H9 (cell line): ENCODE data around the gene CLRN1. TPM values are rescaled to one million over a fixed set of nuclear protein-coding genes. Genes with fewer than 3 reads are reported as not detected.

Experiments
- DNase-seq: peaks from one replicate; pipeline ENCODE4 v3.0.0-alpha.2; 2017
- H2AFZ ChIP-seq: one replicate; pipeline ENCODE4 v1.6.1; 2013; ENCODE audit warnings: mild to moderate bottlenecking, low read length, control low read depth, moderate library complexity
- H2AK5ac ChIP-seq: 2 replicates; pipeline ENCODE4 v1.6.1; 2013; ENCODE audit warnings: low read length, control low read depth, mixed read lengths; ENCODE audit not compliant: insufficient read length
- H2BK120ac ChIP-seq: one replicate; pipeline ENCODE4 v1.6.1; 2013; ENCODE audit warnings: low read depth, mild to moderate bottlenecking, low read length, control low read depth, inconsistent platforms; ENCODE audit not compliant: poor library complexity, severe bottlenecking
- H2BK12ac ChIP-seq: 2 replicates; pipeline ENCODE4 v1.6.1; 2013; ENCODE audit warnings: low read length, control low read depth, mixed read lengths, low read depth; ENCODE audit not compliant: insufficient read length
- H2BK15ac ChIP-seq: 2 replicates; pipeline ENCODE4 v1.6.1; 2013; ENCODE audit warnings: low read depth, low read length, control low read depth
- H2BK20ac ChIP-seq: one replicate; pipeline ENCODE4 v1.6.1; 2013; ENCODE audit warnings: low read depth, mild to moderate bottlenecking, low read length, control low read depth, inconsistent platforms; ENCODE audit not compliant: poor library complexity, severe bottlenecking
- H2BK5ac ChIP-seq: 2 replicates; pipeline ENCODE4 v1.6.1; 2013; ENCODE audit warnings: low read length, control low read depth, mixed read lengths; ENCODE audit not compliant: insufficient read length
- H3K14ac ChIP-seq: 2 replicates; pipeline ENCODE4 v1.6.1; 2013; ENCODE audit warnings: low read length, control low read depth; ENCODE audit not compliant: insufficient read depth
- H3K18ac ChIP-seq: 2 replicates; pipeline ENCODE4 v1.6.1; 2013; ENCODE audit warnings: low read depth, mild to moderate bottlenecking, mixed read lengths, low read length, control low read depth; ENCODE audit not compliant: insufficient read length
- H3K23ac ChIP-seq: 2 replicates; pipeline ENCODE4 v1.6.1; 2013; ENCODE audit warnings: low read length, control low read depth, mixed read lengths, low read depth; ENCODE audit not compliant: insufficient read length
- H3K23me2 ChIP-seq: 2 replicates; pipeline ENCODE4 v1.6.1; 2013; ENCODE audit warnings: low read depth, mild to moderate bottlenecking, mixed read lengths, low read length, control low read depth; ENCODE audit not compliant: insufficient read length, poor library complexity, severe bottlenecking
- H3K27ac ChIP-seq: 2 replicates; pipeline ENCODE4 v1.5.1; 2013; ENCODE audit warnings: low read length, control low read depth, mixed read lengths, low read depth; ENCODE audit not compliant: insufficient read length
- H3K27me3 ChIP-seq: 2 replicates; pipeline ENCODE4 v1.6.1; 2013; ENCODE audit warnings: low read length, control low read depth, inconsistent platforms; ENCODE audit not compliant: insufficient read depth
- H3K4ac ChIP-seq: 2 replicates; pipeline ENCODE4 v1.6.1; 2013; ENCODE audit warnings: low read depth, mild to moderate bottlenecking, control low read depth, inconsistent platforms, low read length, moderate library complexity
- H3K4me1 ChIP-seq: 2 replicates; pipeline ENCODE4 v1.6.1; 2013; ENCODE audit warnings: low read length, control low read depth, inconsistent platforms; ENCODE audit not compliant: insufficient read depth
- H3K4me2 ChIP-seq: 2 replicates; pipeline ENCODE4 v1.6.1; 2013; ENCODE audit warnings: low read length, control low read depth, mixed read lengths; ENCODE audit not compliant: insufficient read length, insufficient read depth
- H3K56ac ChIP-seq: 2 replicates; pipeline ENCODE4 v1.6.1; 2013; ENCODE audit warnings: low read depth, mild to moderate bottlenecking, mixed read lengths, low read length, control low read depth; ENCODE audit not compliant: insufficient read length
- H3K79me1 ChIP-seq: 2 replicates; pipeline ENCODE4 v1.6.1; 2013; ENCODE audit warnings: low read depth, mild to moderate bottlenecking, moderate library complexity, low read length, control low read depth, inconsistent platforms; ENCODE audit not compliant: insufficient read depth, poor library complexity, severe bottlenecking
- H3K79me2 ChIP-seq: 2 replicates; pipeline ENCODE4 v1.6.1; 2013; ENCODE audit warnings: low read length, control low read depth, inconsistent platforms; ENCODE audit not compliant: insufficient read depth
- H3K9ac ChIP-seq: 2 replicates; pipeline ENCODE4 v1.6.1; 2013; ENCODE audit warnings: low read length, control low read depth, mixed read lengths; ENCODE audit not compliant: insufficient read length; ENCODE audit errors: extremely low read depth
- H3K9me3 ChIP-seq: one replicate; pipeline ENCODE4 v1.6.1; 2013; ENCODE audit warnings: low read depth, low read length, inconsistent platforms; ENCODE audit not compliant: control insufficient read depth
- H3T11ph ChIP-seq: one replicate; pipeline ENCODE4 v1.6.1; 2013; ENCODE audit warnings: mild to moderate bottlenecking, low read length, control low read depth, inconsistent platforms
- H4K20me1 ChIP-seq: one replicate; pipeline ENCODE4 v1.6.1; 2013; ENCODE audit not compliant: control insufficient read depth, insufficient read length, insufficient read depth
- H4K5ac ChIP-seq: 2 replicates; pipeline ENCODE4 v1.6.1; 2013; ENCODE audit warnings: low read depth, mild to moderate bottlenecking, mixed read lengths, low read length, control low read depth; ENCODE audit not compliant: insufficient read length
- H4K8ac ChIP-seq: replicated peaks from 2 replicates; pipeline ENCODE4 v1.6.1; 2013; ENCODE audit warnings: low read length, control low read depth, mixed read lengths, low read depth; ENCODE audit not compliant: insufficient read length
- H4K91ac ChIP-seq: 2 replicates; pipeline ENCODE4 v1.6.1; 2013; ENCODE audit warnings: low read depth, mild to moderate bottlenecking, moderate library complexity, mixed read lengths, low read length, control low read depth; ENCODE audit not compliant: insufficient read length
- H3K27ac Mint-ChIP-seq, 3 experiments: 2 replicates in 2 of 3; 3 replicates in 1 of 3; pipeline ENCODE4 v1.8.0; 2020 to 2021; ENCODE audit warnings: mixed read lengths in 3 of 3, mild to moderate bottlenecking in 1 of 3, moderate library complexity in 1 of 3
- H3K27me3 Mint-ChIP-seq: 2 replicates; pipeline ENCODE4 v1.8.0; 2021; ENCODE audit warnings: low read depth, mild to moderate bottlenecking, moderate library complexity, mixed read lengths
- H3K36me3 Mint-ChIP-seq, 3 experiments: 2 replicates in 2 of 3; 3 replicates in 1 of 3; pipeline ENCODE4 v1.8.0; 2020 to 2021; ENCODE audit warnings: low read depth in 3 of 3, mixed read lengths in 3 of 3; ENCODE audit not compliant: insufficient read depth in 1 of 3
- H3K4me1 Mint-ChIP-seq, 2 experiments: 2 replicates each; pipeline ENCODE4 v1.8.0; 2020; ENCODE audit warnings: mixed read lengths in 2 of 2
- H3K4me3 Mint-ChIP-seq, 2 experiments: 2 replicates in 1 of 2; 3 replicates in 1 of 2; pipeline ENCODE4 v1.8.0; 2020 to 2021; ENCODE audit warnings: mild to moderate bottlenecking in 2 of 2, mixed read lengths in 2 of 2, moderate library complexity in 1 of 2
- H3K9me3 Mint-ChIP-seq, 2 experiments: 2 replicates in 1 of 2; 3 replicates in 1 of 2; pipeline ENCODE4 v1.8.0; 2020; ENCODE audit warnings: mild to moderate bottlenecking in 2 of 2, mixed read lengths in 2 of 2, moderate library complexity in 1 of 2
- CTCF ChIP-seq: fragments of 200-600 bp; sonication (generic); conservative IDR thresholded peaks from 3 replicates; pipeline ENCODE4 v1.8.0; 2021; ENCODE audit warnings: antibody characterized with exemption, mild to moderate bottlenecking
- WGBS: extraction: QIAGEN DNeasy Blood & Tissue Kit; methylation state at CpG from one replicate; pipeline ENCODE4 v1.1.7; 2013; ENCODE audit warnings: missing lambda C conversion rate, low lambda C conversion rate, mixed read lengths; ENCODE audit not compliant: insufficient read length; ENCODE audit errors: extremely low coverage; 5-methylcytosine and 5-hydroxymethylcytosine counted together
- total RNA-seq: library from RNA; stranded (reverse); gene quantifications from 2 replicates; pipeline ENCODE4 v1.2.1, GENCODE V29; 2021

The CLRN1 gene
- total RNA-seq, 1 experiment from 2014 or later = not detected

GRCh38 chr3:150960708-150961684 is 11.5 kb downstream of the CLRN1 start:
- H3K4ac ChIP-seq = no peak overlapping the region
- H3T11ph ChIP-seq = no peak overlapping the region
- Mint-ChIP-seq H3K36me3 (no peaks in the 10 kb centered on the region), H3K27me3 (peaks cover 4% of the 10 kb centered on the region; the same call in 1 of the 2 replicates), H3K27ac (no peak overlapping the region), H3K9me3 (no peaks in the 10 kb centered on the region), H3K4me1 (peaks cover 2 to 3% of the 10 kb centered on the region in 2 experiments; a peak in 2 of 4 replicates), H3K4me3 (no peak overlapping the region)
- no peaks in the 10 kb centered on the region for H3K27me3 ChIP-seq
- H3K18ac ChIP-seq = no peak overlapping the region
- no peaks in the 10 kb centered on the region for H4K20me1 ChIP-seq
- H4K5ac ChIP-seq = no peak overlapping the region
- H2BK5ac ChIP-seq = no peak overlapping the region
- no peak overlapping the region for H3K56ac ChIP-seq
- H4K91ac ChIP-seq = no peak overlapping the region
- no peak overlapping the region for H2BK20ac ChIP-seq
- no peak overlapping the region for H3K27ac ChIP-seq
- H3K14ac ChIP-seq = no peak overlapping the region
- no peak for DNase-seq
- H3K23ac ChIP-seq = no peak overlapping the region
- no peaks in the 10 kb centered on the region for H3K79me1 ChIP-seq
- WGBS = no CpG with 5 or more reads among the region's 5 CpGs
- H2AK5ac ChIP-seq = no peak overlapping the region
- H3K4me2 ChIP-seq = no peak overlapping the region
- H3K4me1 ChIP-seq = no peaks in the 10 kb centered on the region
- H2BK120ac ChIP-seq = no peak overlapping the region
- H2AFZ ChIP-seq = no peak overlapping the region
- no peaks in the 10 kb centered on the region for H3K79me2 ChIP-seq
- no peak overlapping the region for H2BK12ac ChIP-seq
- TF ChIP-seq CTCF = no peak
- no peak overlapping the region for H2BK15ac ChIP-seq
- no peaks in the 10 kb centered on the region for H3K9me3 ChIP-seq
- no peaks in the 10 kb centered on the region for H3K23me2 ChIP-seq
- no peak overlapping the region for H4K8ac ChIP-seq
- H3K9ac ChIP-seq = no peak overlapping the region
